Colonic mucosa (tissue), 4 donors: Measurements from ENCODE around the gene HSF2BP. TPM values are rescaled to one million over a fixed set of nuclear protein-coding genes. Genes with fewer than 3 reads are reported as not detected.
"Not testable (repeated sequence)": the region's sequence is repeated elsewhere in the genome, so short reads cannot be mapped to it uniquely, and the experiment has no call there.

Source experiments
- DNase-seq: peaks from one replicate; pipeline ENCODE4 v3.0.0-alpha.2; 2020
- H3K27ac ChIP-seq: fragments of 200-600 bp; one replicate; pipeline ENCODE4 v1.8.0; 2021
- H3K27me3 ChIP-seq: fragments of 200-600 bp; one replicate; pipeline ENCODE4 v1.8.0; 2021
- H3K36me3 ChIP-seq: fragments of 200-600 bp; one replicate; pipeline ENCODE4 v1.8.0; 2021
- H3K4me1 ChIP-seq: fragments of 200-600 bp; one replicate; pipeline ENCODE4 v1.8.0; 2021; ENCODE audit warnings: mild to moderate bottlenecking
- H3K4me3 ChIP-seq: fragments of 200-600 bp; one replicate; pipeline ENCODE4 v1.8.0; 2021
- H3K9ac ChIP-seq, 2 donors: one replicate each; pipeline ENCODE4 v1.7.0; 2013; ENCODE audit warnings: control low read depth in 2 of 2, low read depth in 2 of 2, low read length in 2 of 2
- H3K9me3 ChIP-seq: fragments of 200-600 bp; one replicate; pipeline ENCODE4 v1.8.0; 2021
- CTCF ChIP-seq: fragments of 200-600 bp; IDR thresholded peaks from one replicate; pipeline ENCODE4 v1.8.0; 2022; ENCODE audit warnings: antibody characterized with exemption, mild to moderate bottlenecking
- intact Hi-C: fragments of 100-400 bp; cut with DNase I; formaldehyde crosslinking; loops from one replicate; pipeline ENCODE4 v1.14.1; 2022
- total RNA-seq, 2 donors: library from RNA; stranded (reverse); fragmentation: NEBNext Ultra II Directional in 1 of 2; extraction: Animal tissue kit (Norgen Biotek cat#: 25700) in 1 of 2; gene quantifications; one replicate each; pipeline ENCODE4 v1.2.1, GENCODE V29; 2021
- donor health status: healthy.
- donor health status: DM: no; HTN: no; CAD: no.
- donor health status: DM: no; HTN: no; CAD: no.

The HSF2BP gene
- total RNA-seq, 2 donors from 2014 or later = 0.45 TPM; not detected in 1

GRCh38 chr21:43684424-43684823, 25.1 kb upstream of the HSF2BP start:
- no peak for TF ChIP-seq CTCF
- Histone ChIP-seq H3K4me1 (no peaks in the 10 kb centered on the region), H3K27me3 (no peaks in the 10 kb centered on the region), H3K36me3 (peaks cover 18% of the 10 kb centered on the region), H3K9ac (no peak overlapping the region), H3K4me3 (no peak overlapping the region), H3K9me3 (no peaks in the 10 kb centered on the region), H3K27ac (no peak overlapping the region)
- DNase-seq = no peak
- intact Hi-C loops = no loop called here

GRCh38 chr21:43681650-43682049, 22.4 kb upstream of the HSF2BP start:
- Histone ChIP-seq H3K4me1 (no peaks in the 10 kb centered on the region), H3K9ac (no peak overlapping the region), H3K4me3 (no peak overlapping the region), H3K27me3 (no peaks in the 10 kb centered on the region), H3K36me3 (peaks cover 18% of the 10 kb centered on the region), H3K27ac (no peak overlapping the region), H3K9me3 (no peaks in the 10 kb centered on the region)
- TF ChIP-seq CTCF = no peak
- no peak for DNase-seq
- intact Hi-C loops = no loop called here

- H3K27ac ChIP-seq, intact Hi-C loops, H3K9ac ChIP-seq, H3K4me1 ChIP-seq, H3K27me3 ChIP-seq, H3K9me3 ChIP-seq, H3K4me3 ChIP-seq, DNase-seq: not testable (repeated sequence)
- peaks cover 19% of the 10 kb centered on the region for H3K36me3 ChIP-seq
Measured at GRCh38 chr21:43680421-43680820, 21.1 kb upstream of the HSF2BP start.

GRCh38 chr21:43679951-43680350, 20.7 kb upstream of the HSF2BP start:
- no peak overlapping the region for H3K4me3 ChIP-seq
- H3K9me3 ChIP-seq = no peaks in the 10 kb centered on the region
- H3K36me3 ChIP-seq = peaks cover 19% of the 10 kb centered on the region
- no peaks in the 10 kb centered on the region for H3K27me3 ChIP-seq
- intact Hi-C loops = no loop called here
- no peak overlapping the region for H3K27ac ChIP-seq
- H3K9ac ChIP-seq = no peak overlapping the region
- no peaks in the 10 kb centered on the region for H3K4me1 ChIP-seq
- no peak for DNase-seq
- no peak for TF ChIP-seq CTCF

- Histone ChIP-seq H3K27ac (no peak overlapping the region), H3K27me3 (no peaks in the 10 kb centered on the region), H3K9ac (no peak overlapping the region), H3K9me3 (no peaks in the 10 kb centered on the region), H3K36me3 (peaks cover 12% of the 10 kb centered on the region), H3K4me3 (no peak overlapping the region), H3K4me1 (no peaks in the 10 kb centered on the region)
- TF ChIP-seq CTCF = no peak
- no peak for DNase-seq
- intact Hi-C loops = no loop called here
Measured at GRCh38 chr21:43676391-43676790, 17.1 kb upstream of the HSF2BP start.

GRCh38 chr21:43675871-43676270, 16.6 kb upstream of the HSF2BP start:
- intact Hi-C loops = no loop called here
- no peak for TF ChIP-seq CTCF
- DNase-seq = no peak
- Histone ChIP-seq H3K36me3 (peaks cover 12% of the 10 kb centered on the region), H3K9me3 (no peaks in the 10 kb centered on the region), H3K4me1 (no peaks in the 10 kb centered on the region), H3K27me3 (no peaks in the 10 kb centered on the region), H3K27ac (no peak overlapping the region), H3K9ac (no peak overlapping the region), H3K4me3 (no peak overlapping the region)
